ENCODE measurements around the gene VENTX.

VENTX gene

DNA sequence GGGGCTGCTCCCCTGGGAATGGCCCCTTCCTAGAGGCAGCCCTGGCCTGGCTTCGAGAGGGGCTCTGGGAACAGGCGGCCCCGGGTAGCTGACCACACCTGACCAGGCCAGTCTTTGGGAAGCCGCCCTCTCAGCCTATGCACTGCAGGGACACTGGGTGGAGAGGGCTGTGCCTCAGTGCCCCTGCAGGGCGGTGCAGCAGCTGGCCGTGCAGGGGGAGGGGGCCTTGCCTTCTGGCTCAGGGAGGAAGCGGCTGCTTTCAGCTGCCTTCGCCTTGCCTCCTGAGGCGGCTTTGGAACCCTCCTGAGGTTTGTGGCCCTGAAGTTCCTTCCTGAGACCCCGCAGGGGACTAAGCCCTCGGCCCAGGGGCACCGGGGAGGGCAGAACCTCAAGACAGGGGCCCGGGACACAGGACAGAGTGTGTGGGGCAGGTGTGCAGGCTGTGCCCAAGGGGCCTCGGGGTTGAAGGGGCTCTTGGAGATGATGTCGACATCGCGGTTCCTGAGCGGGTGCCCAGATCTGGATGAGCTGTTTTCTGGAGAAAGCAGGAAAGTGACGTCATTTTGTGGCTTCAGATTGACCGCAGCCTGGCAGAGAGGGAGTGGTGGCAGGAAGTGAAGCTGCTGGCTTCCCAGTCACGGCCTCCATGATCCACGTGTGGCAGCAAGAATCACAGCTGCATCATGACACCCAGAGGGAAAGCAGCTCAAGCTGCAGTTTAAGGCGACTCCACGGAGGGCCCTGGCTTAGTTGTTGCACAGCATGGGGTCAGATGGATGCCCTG, 21.4 kb downstream of the VENTX start:
- H3K4me3 ChIP-seq (ENCODE audit: low read length): no peak overlapping the region
- peak; percentile 99 for DNase-seq (ENCODE audit: low read depth)
- TF ChIP-seq, protein P1, sequence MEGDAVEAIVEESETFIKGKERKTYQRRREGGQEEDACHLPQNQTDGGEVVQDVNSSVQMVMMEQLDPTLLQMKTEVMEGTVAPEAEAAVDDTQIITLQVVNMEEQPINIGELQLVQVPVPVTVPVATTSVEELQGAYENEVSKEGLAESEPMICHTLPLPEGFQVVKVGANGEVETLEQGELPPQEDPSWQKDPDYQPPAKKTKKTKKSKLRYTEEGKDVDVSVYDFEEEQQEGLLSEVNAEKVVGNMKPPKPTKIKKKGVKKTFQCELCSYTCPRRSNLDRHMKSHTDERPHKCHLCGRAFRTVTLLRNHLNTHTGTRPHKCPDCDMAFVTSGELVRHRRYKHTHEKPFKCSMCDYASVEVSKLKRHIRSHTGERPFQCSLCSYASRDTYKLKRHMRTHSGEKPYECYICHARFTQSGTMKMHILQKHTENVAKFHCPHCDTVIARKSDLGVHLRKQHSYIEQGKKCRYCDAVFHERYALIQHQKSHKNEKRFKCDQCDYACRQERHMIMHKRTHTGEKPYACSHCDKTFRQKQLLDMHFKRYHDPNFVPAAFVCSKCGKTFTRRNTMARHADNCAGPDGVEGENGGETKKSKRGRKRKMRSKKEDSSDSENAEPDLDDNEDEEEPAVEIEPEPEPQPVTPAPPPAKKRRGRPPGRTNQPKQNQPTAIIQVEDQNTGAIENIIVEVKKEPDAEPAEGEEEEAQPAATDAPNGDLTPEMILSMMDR (conservative IDR thresholded peaks at IDR 0.05; ENCODE audit: low read length): no peak

GRCh38 chr10:133259602-133259989, 21.9 kb downstream of the VENTX start:
- H3K4me3 ChIP-seq (ENCODE audit: low read length): no peak overlapping the region
- TF ChIP-seq, protein P1 (conservative IDR thresholded peaks at IDR 0.05; ENCODE audit: low read length): no peak

DNA sequence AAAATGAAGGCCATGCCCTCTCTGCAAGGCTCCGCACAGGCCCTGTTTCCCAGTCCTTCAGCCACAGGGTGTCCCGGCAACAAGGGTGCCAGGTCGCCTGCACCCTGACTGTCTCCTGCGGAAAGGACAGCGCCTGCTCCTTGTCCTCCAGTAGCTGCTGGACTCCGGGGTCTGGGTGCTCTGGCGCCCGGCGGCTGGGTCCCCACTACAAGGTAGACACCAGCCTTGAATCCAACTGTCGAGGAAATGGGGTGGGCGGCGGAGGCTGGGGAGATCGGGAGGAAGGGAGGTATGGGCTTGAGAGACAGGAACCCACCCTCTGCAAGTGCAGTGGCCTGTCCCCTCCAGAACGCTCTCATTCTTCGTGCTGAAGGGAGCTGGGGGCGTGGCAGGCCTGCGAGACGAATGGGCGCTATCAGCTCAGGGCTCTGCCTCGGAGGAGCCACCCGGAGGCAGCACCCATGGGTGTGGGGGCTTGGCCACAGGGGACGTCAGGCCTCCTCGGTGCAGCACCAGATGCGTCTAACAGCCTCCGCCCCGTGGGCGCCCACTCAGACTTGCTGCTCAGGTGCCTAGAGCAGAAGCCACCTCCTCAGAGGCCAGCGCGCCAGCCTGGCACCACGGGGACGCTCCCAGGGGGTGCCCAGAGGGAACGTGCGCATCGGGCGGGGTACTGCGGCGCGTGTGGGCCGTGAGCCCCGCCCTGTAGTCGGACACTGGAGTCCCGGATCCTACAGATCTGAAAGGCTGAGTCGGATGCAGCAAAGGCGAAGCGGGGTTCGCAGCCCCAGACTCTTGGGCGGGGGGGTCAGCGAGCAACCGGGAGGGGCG, 23.5 kb downstream of the VENTX start:
- TF ChIP-seq, protein P1 (conservative IDR thresholded peaks at IDR 0.05; ENCODE audit: low read length): no peak
- DNase-seq (ENCODE audit: low read depth): peak; percentile 33
- peak overlapping the region; percentile 57 for H3K4me3 ChIP-seq (ENCODE audit: low read length)

More at GRCh38 chr10:133259602-133259989, 21.9 kb downstream of the VENTX start:
- no peak for DNase-seq (ENCODE audit: low read depth)

GRCh38 chr10:133261726-133262325, 24.2 kb downstream of the VENTX start:
- peak overlapping the region; percentile 57 for H3K4me3 ChIP-seq (ENCODE audit: low read length)
- TF ChIP-seq, protein P1 (conservative IDR thresholded peaks at IDR 0.05; ENCODE audit: low read length): no peak
- DNase-seq (ENCODE audit: low read depth): peak; percentile 60

GRCh38 chr10:133262696-133263095, 25.0 kb downstream of the VENTX start:
- H3K4me3 ChIP-seq (ENCODE audit: low read length): no peak overlapping the region
- TF ChIP-seq, protein P1 (conservative IDR thresholded peaks at IDR 0.05; ENCODE audit: low read length): no peak
- DNase-seq (ENCODE audit: low read depth): no peak

GRCh38 chr10:133263674-133264073, 26.0 kb downstream of the VENTX start:
- DNase-seq (ENCODE audit: low read depth): no peak
- TF ChIP-seq, protein P1 (conservative IDR thresholded peaks at IDR 0.05; ENCODE audit: low read length): no peak
- H3K4me3 ChIP-seq (ENCODE audit: low read length): no peak overlapping the region

Measured in AG10803 (cell line).